SK-N-SH (cell line): ENCODE results near the gene MEG3.

Experiments used
- EP300 ChIP-seq, 2 experiments: IDR thresholded peaks; 2 replicates each; pipeline versions ENCODE4 v1.4.0 to v1.6.1; 2012; ENCODE audit warnings: borderline replicate concordance in 1 of 2, low read depth in 1 of 2, low read length in 1 of 2
- MAX ChIP-seq: IDR thresholded peaks from 2 replicates; pipeline ENCODE4 v1.4.0; 2012; ENCODE audit warnings: low read depth

GRCh38 chr14:100865682-100866591, 40.0 kb downstream of the MEG3 start:
- TF ChIP-seq MAX (no peak), EP300 (IDR thresholded peaks at IDR 0.05; ENCODE audit: borderline replicate concordance in 1 of 2, low read depth in 1 of 2, low read length in 1 of 2) (no peak)
